Activated CD4-positive, alpha-beta memory T cell treated with anti-CD3 and anti-CD28 coated beads, Interleukin-2, amount 10 ng/mL, durations not matched to agents 7 days and 5 days (primary cell): ENCODE measurements around the gene C19orf67. TPM values are rescaled to one million over a fixed set of nuclear protein-coding genes. Genes with fewer than 3 reads are reported as not detected.

Source experiments
- CTCF ChIA-PET: fragments of 350-600 bp; sonication (Branson Sonifier 250); formaldehyde crosslinking; loops from one replicate; lab custom pipeline; 2021; ENCODE audit warnings: antibody characterized with exemption, inconsistent platforms; lab: Charles Lee
- POLR2A ChIA-PET: fragments of 350-600 bp; sonication (Branson Sonifier 250); formaldehyde crosslinking; loops from one replicate; lab custom pipeline; 2021; ENCODE audit warnings: antibody characterized with exemption; lab: Charles Lee
- DNase-seq: peaks from one replicate; pipeline ENCODE4 v3.0.0-alpha.2; 2020
- H3K27ac Mint-ChIP-seq: one replicate; pipeline ENCODE4 v1.8.0; 2021; ENCODE audit warnings: mild to moderate bottlenecking, mixed read lengths
- H3K27me3 Mint-ChIP-seq: one replicate; pipeline ENCODE4 v1.8.0; 2021; ENCODE audit warnings: mixed read lengths
- H3K36me3 Mint-ChIP-seq: one replicate; pipeline ENCODE4 v1.8.0; 2021; ENCODE audit warnings: low read depth, mixed read lengths
- H3K4me1 Mint-ChIP-seq: one replicate; pipeline ENCODE4 v1.8.0; 2021; ENCODE audit warnings: mixed read lengths
- H3K4me3 Mint-ChIP-seq: one replicate; pipeline ENCODE4 v1.8.0; 2021; ENCODE audit warnings: mild to moderate bottlenecking, mixed read lengths
- H3K9me3 Mint-ChIP-seq: one replicate; pipeline ENCODE4 v1.8.0; 2021; ENCODE audit warnings: mixed read lengths
- total RNA-seq, 2 experiments: library from RNA; stranded (reverse); gene quantifications; one replicate each; pipeline ENCODE4 v1.2.3, GENCODE V29; 2021

Gene C19orf67
- total RNA-seq, 2 experiments from 2014 or later, result 0.35 TPM; not detected in 1

DNA sequence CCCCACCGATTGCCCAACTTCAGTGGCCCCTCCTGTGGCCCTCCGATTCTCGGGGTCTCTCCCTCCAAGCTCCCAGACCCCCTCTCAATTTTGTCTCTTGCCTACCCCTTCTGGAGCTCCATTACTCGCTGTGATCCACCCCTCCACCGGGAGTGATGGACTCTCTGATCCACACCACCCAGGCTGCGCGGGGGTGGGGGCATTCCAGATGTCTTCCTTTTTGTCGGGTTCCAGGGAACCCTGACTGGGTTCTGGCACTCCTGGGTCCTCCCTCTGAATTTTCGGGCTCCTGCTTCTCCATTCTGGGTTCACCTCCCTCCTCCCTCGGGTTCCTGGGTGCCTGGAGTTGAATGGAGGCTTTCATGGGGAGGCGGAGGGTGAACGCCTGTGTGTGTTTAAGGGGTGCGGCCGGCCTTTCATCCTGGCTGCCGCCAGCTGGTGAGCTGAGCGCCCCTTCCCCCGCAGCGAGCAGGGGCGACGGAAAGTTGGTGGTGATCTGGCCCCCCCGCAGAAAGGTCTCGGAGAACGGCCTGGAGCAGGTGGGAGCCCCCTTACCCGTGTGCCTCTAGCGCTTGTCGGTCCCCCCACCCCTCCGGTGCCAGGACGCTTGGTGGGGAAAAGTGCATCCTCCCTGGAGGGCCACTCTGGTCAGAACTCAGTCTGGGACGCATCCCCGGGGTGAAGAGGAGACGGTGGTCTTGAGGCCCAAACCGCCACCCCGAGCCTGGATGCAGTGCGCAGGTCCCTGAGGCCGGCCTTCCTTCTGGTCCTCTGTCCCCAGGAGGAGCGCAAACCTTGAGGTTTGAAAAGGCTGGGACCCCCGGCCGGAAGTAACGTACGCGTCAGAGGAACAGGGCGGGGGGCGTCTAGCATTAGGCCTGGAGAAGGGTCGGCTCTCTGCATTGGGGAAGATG is 11.4 kb downstream of the C19orf67 start:
- Mint-ChIP-seq H3K36me3 (no peaks in the 10 kb centered on the region), H3K27ac (peak overlapping the region; percentile 73), H3K9me3 (no peaks in the 10 kb centered on the region), H3K4me3 (peak overlapping the region; percentile 81), H3K4me1 (peaks cover 26% of the 10 kb centered on the region), H3K27me3 (peaks cover 2% of the 10 kb centered on the region)
- DNase-seq, result peak; percentile 31
- ChIA-PET CTCF (interaction anchor here (0.6 to 6.6 kb wide), 14 partner anchors 8 to 198 kb away, joined by 3 to 86 read pairs (median 4); partner anchors contain the start of genes ASF1B, IL27RA and NANOS3), POLR2A (interaction anchor here (0.9 to 3.0 kb wide), 6 partner anchors 10 to 237 kb away, joined by 3 to 12 read pairs (median 4); partner anchors contain the start of gene ASF1B)

DNA sequence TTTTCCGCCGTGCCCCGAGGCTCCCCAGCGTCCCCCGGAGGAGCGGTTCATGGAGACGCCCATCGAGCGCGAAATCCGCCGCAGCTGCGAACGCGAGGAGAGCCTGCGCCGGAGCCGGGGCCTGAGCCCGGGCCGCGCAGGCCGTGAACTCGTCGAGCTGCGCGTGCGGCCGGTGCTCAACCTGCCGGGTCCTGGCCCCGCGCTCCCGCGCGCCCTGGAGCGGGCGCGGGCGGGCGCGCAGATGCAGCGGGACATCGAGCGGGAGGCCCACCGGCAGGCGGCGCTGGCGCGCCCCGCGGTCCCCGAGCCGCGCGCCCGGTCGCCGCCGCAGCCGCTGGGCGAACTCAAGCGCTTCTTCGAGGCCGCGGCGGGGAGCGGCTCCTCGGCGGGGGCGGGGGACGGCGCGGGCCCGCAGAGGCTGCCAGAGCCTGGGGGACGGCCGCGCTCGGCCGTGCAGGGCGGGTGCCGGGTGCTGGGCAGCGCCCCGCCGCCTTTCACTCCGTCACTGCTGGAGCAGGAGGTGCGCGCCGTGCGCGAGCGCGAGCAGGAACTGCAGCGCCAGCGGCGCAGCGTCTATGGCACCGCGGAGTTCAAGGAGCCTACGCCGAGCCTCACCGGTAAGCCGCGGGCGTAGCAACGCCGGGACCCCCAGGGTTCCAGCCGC is 12.2 kb downstream of the C19orf67 start:
- DNase-seq, result peak; percentile 78
- Mint-ChIP-seq H3K27ac (peak overlapping the region; percentile 73), H3K9me3 (no peaks in the 10 kb centered on the region), H3K4me3 (peak overlapping the region; percentile 81), H3K4me1 (peaks cover 26% of the 10 kb centered on the region), H3K27me3 (peaks cover 2% of the 10 kb centered on the region), H3K36me3 (no peaks in the 10 kb centered on the region)
- ChIA-PET CTCF (interaction anchor here (0.6 to 6.6 kb wide), 18 partner anchors 8 to 298 kb away, joined by 3 to 86 read pairs (median 4); partner anchors contain the start of genes ASF1B, IL27RA and NANOS3), POLR2A (interaction anchor here (0.9 to 3.4 kb wide), 9 partner anchors 11 to 237 kb away, joined by 3 to 16 read pairs (median 4); partner anchors contain the start of genes ASF1B, DCAF15 and IL27RA)

DNA sequence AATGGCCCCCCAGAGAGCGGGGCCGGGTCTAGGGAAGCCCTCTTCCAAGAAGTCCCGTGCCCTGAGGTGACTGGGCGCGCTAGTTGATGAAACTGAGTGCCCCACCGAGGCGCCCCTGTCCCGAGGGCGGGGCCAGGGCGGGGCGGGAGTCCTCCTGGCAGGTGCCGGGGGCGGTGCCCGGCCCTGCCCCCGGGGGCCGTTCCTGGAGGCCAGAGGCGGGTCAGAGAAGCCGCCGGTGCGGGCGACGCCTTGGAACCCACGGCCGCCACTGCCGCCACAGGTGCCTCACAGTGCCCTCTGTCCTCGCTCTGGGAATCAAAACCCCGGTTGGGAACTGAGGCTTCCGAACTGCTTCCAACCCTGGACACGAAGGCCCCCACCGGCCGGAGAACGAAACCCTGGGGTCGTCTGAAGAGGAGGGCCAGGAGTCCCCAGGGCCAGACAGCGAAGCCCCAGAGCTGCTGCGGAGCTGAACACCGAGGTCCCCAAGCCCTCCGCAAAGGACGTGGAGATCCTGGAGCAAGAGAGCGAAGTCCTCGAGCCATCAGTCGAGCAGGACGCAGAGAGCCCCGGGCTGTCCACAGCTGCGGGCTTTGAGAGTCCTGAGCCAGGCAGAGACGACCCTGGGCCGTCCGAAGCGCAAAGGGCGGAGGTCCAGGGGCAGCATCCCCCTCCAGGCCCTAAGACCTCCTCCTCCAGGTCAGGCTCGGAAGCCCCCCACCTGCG is 12.9 kb downstream of the C19orf67 start, which contains the start of gene MISP3:
Gene MISP3, plus strand, starts transcription at position 252 of the 726 bp plus-strand sequence. CDS start 524 bp downstream, outside the sequence.
- DNase-seq, result peak; percentile 52
- peaks cover 26% of the 10 kb centered on the region for H3K4me1 Mint-ChIP-seq
- H3K27me3 Mint-ChIP-seq, result peaks cover 2% of the 10 kb centered on the region
- H3K36me3 Mint-ChIP-seq, result no peaks in the 10 kb centered on the region
- H3K27ac Mint-ChIP-seq, result peak within 1 kb of the TSS; percentile 73
- CTCF ChIA-PET, result interaction anchor here (0.6 to 6.6 kb wide), 19 partner anchors 9 to 345 kb away, joined by 3 to 86 read pairs (median 4); partner anchors contain the start of genes ASF1B, BRME1, IL27RA and RFX1
- H3K4me3 Mint-ChIP-seq, result peak within 1 kb of the TSS; percentile 81
- POLR2A ChIA-PET, result interaction anchor here (0.8 to 3.4 kb wide), 6 partner anchors 13 to 193 kb away, joined by 3 to 16 read pairs (median 6); partner anchors contain the start of genes ASF1B, DCAF15 and IL27RA
- H3K9me3 Mint-ChIP-seq, result no peaks in the 10 kb centered on the region

DNA sequence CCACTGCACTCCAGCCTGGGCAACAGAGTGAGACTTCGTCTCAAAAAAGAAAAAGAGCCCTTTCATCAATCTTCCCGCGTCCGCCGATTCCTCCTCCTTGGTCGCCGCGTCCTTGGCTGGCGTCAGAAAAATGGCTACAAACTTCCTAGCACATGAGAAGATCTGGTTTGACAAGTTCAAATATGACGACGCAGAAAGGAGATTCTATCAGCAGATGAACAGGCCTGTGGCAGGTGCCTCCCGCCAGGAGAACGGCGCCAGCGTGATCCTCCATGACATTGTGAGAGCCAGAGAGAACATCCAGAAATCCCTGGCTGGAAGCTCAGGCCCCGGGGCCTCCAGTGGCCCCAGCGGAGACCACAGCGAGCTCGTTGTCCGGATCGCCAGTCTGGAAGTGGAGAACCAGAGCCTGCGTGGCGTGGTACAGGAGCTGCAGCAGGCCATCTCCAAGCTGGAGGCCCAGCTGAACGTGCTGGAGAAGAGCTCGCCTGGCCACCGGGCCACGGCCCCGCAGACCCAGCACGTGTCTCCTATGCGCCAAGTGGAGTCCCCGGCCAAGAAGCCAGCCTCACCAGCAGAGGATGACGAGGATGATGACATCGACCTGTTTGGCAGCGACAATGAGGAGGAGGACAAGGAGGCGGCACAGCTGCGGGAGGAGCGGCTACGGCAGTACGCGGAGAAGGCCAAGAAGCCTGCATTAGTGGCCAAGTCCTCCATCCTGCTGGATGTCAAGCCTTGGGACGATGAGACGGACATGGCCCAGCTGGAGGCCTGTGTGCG is 15.1 kb downstream of the C19orf67 start:
- Mint-ChIP-seq H3K9me3 (no peaks in the 10 kb centered on the region), H3K4me3 (no peak overlapping the region), H3K36me3 (no peaks in the 10 kb centered on the region), H3K27me3 (peaks cover 8% of the 10 kb centered on the region), H3K4me1 (peaks cover 24% of the 10 kb centered on the region), H3K27ac (no peak overlapping the region)
- DNase-seq, result no peak
- POLR2A ChIA-PET, result interaction anchor here (3.4 kb wide), 1 partner anchor 66 kb away, joined by 16 read pairs; the partner anchor contains the start of gene ASF1B
- CTCF ChIA-PET, result interaction anchor here (0.5 to 6.6 kb wide), 10 partner anchors 12 to 660 kb away, joined by 3 to 86 read pairs (median 4); partner anchors contain the start of genes ASF1B and IL27RA

DNA sequence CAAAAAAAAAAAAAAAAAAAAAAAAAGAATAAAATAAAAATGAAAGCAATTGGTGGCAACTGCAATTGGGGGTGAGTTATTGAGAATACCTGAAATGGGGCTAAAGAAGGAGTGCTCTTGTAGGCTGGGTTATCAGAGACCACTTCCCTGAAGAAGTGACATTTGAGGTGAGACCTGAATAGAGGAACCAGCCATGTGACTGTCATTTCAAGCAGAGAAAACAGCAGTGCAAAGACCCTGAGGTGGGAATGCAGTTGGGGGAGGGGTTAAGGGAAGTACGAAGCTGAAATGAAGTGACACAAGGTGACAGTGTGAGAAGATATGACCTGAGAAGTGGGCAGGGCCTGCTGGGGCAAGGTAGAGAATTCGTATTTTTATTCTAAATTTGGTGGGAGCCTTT is 19.4 kb downstream of the C19orf67 start:
- ChIA-PET POLR2A (no interaction called here), CTCF (interaction anchor here (0.6 to 0.9 kb wide), 4 partner anchors 35 to 849 kb away, joined by 3 read pairs; partner anchors contain the start of genes IL27RA and PRKACA)
- Mint-ChIP-seq H3K9me3 (no peaks in the 10 kb centered on the region), H3K27me3 (peaks cover 10% of the 10 kb centered on the region), H3K36me3 (no peaks in the 10 kb centered on the region), H3K4me1 (peaks cover 2% of the 10 kb centered on the region), H3K4me3 (no peak overlapping the region), H3K27ac (no peak overlapping the region)
- no peak for DNase-seq

DNA sequence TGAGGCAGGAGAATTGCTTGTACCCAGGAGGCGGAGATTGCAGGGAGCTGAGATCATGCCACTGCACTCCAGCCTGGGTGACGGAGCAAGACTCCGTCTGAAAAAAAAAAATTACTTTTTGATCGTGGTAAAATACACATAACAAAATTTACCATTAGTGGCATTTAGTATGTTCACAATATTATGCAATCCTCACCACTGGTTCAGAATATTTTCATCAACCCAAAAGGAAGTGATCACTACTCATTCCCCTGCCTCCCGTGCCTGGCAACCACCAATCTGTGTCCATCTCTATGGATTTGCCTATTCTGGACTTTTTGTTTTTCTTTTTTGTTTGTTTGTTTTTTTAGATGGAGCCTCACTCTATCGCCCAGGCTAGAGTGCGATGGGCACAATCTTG is 22.5 kb downstream of the C19orf67 start:
- no peak for DNase-seq
- Mint-ChIP-seq H3K4me3 (no peak overlapping the region), H3K4me1 (peaks cover 10% of the 10 kb centered on the region), H3K27ac (no peak overlapping the region), H3K27me3 (peaks cover 31% of the 10 kb centered on the region), H3K9me3 (no peaks in the 10 kb centered on the region), H3K36me3 (no peaks in the 10 kb centered on the region)
- CTCF ChIA-PET, result interaction anchor here (1.3 kb wide), 1 partner anchor 73 kb away, joined by 4 read pairs; the partner anchor contains the start of gene ASF1B
- POLR2A ChIA-PET, result no interaction called here

DNA sequence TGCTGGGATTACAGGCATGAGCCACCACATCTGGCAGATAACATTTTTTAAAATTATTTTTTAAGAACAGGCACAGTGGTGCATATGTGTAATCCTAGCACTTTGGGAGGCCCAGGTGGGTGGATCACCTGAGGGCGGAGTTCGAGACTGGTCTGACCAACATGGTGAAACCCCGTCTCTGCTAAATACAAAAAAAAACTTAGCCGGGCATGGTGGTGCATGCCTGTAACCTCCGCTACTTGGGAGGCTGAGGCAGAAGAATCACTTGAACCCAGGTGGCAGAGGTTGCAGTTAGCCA is 23.1 kb downstream of the C19orf67 start:
- Mint-ChIP-seq H3K27me3 (peaks cover 36% of the 10 kb centered on the region), H3K4me1 (peaks cover 14% of the 10 kb centered on the region), H3K4me3 (no peak overlapping the region), H3K27ac (no peak overlapping the region), H3K36me3 (no peaks in the 10 kb centered on the region), H3K9me3 (no peaks in the 10 kb centered on the region)
- DNase-seq, result no peak
- POLR2A ChIA-PET, result no interaction called here
- CTCF ChIA-PET, result interaction anchor here (1.3 kb wide), 1 partner anchor 74 kb away, joined by 4 read pairs; the partner anchor contains the start of gene ASF1B

DNA sequence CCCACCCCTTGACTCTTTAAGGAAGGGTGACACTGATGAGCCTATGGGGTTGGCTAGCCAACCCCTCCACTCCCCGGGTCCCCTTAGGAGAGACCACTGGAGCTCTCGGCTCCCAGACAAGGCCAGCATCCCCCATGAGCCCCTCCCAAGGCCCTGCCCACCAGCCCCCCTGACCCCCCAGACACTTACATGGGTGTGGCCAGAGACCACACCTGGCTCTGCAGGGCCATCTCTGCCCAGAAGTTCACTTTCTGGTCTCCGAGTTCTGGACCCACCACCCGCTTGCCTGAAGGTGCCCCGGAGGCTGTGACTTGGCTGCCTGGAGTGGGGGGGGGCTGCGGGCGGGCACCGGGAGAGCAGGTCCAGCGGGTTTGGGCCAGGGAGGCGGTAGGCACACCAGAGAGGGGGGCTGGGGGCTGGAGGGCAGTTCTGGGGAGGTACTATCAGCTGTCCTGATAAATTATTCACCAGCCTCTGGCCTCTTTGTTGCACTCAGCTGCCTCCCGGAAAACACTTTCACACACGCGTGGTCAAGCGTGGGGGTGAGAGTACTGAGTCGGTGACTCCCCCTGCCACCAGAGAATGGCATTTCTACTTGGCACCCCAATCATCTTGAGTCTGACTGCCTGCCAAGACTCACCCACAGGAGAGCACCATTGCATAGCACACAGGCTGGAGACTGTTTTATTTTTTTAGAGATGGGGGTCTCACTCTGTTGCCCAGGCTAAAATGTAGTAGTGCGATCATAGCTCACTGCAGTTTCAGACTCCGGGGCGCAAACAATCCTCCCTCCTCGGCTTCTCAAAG is 23.6 kb downstream of the C19orf67 start, which contains the start of gene PALM3:
Gene PALM3, minus strand, starts transcription at position 326 of the 807 bp plus-strand sequence. Its CDS starts 96 bp downstream, at position 230.
- H3K36me3 Mint-ChIP-seq, result no peaks in the 10 kb centered on the region
- no peak within 1 kb of the TSS for H3K4me3 Mint-ChIP-seq
- no peak within 1 kb of the TSS for H3K27ac Mint-ChIP-seq
- no peak for DNase-seq
- POLR2A ChIA-PET, result no interaction called here
- peaks cover 14% of the 10 kb centered on the region for H3K4me1 Mint-ChIP-seq
- H3K9me3 Mint-ChIP-seq, result no peaks in the 10 kb centered on the region
- H3K27me3 Mint-ChIP-seq, result peaks cover 37% of the 10 kb centered on the region
- CTCF ChIA-PET, result interaction anchor here (1.3 to 6.1 kb wide), 3 partner anchors 9 to 75 kb away, joined by 4 to 86 read pairs (median 37); partner anchors contain the start of genes ASF1B and MISP3

DNA sequence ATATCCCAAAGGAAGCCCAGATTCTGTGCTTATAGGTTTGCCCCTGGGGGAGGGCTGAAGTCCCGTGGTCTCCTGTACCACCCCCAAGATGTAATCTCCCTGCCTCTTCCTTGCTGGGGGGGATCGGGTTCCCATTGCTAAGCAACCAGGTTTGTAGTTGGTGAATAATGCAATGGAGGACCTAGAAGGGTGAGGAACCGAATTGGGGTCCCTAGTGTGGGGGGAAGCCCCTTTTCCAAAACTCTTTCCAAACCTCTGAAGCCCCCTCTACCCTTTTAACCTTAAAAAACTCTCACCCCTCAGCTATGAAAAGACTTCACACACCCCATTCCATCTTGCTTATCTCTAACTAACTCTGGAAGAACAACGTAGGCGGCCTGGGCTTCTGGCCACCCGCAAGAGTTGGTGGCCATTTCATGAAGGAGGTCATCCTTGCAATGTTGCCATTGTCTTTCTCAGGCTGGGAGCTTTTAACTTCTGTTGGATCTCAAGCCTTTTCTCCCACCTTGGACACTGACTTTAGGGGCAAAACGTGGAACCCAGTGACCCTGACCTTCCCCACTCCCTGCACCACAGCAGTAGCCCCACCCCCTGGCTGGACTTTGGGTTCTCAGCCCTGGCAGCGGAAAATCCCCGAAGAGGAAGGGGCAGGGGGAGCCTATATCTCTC is 24.4 kb downstream of the C19orf67 start:
- ChIA-PET CTCF (interaction anchor here (2.1 to 6.1 kb wide), 4 partner anchors 10 to 175 kb away, joined by 5 to 86 read pairs (median 24); partner anchors contain the start of gene MISP3), POLR2A (interaction anchor here (1.0 kb wide), 1 partner anchor 30 kb away, joined by 3 read pairs; the partner anchor contains the start of gene IL27RA)
- Mint-ChIP-seq H3K27ac (no peak overlapping the region), H3K4me1 (peaks cover 14% of the 10 kb centered on the region), H3K27me3 (peaks cover 36% of the 10 kb centered on the region), H3K4me3 (no peak overlapping the region), H3K9me3 (no peaks in the 10 kb centered on the region), H3K36me3 (no peaks in the 10 kb centered on the region)
- no peak for DNase-seq

DNA sequence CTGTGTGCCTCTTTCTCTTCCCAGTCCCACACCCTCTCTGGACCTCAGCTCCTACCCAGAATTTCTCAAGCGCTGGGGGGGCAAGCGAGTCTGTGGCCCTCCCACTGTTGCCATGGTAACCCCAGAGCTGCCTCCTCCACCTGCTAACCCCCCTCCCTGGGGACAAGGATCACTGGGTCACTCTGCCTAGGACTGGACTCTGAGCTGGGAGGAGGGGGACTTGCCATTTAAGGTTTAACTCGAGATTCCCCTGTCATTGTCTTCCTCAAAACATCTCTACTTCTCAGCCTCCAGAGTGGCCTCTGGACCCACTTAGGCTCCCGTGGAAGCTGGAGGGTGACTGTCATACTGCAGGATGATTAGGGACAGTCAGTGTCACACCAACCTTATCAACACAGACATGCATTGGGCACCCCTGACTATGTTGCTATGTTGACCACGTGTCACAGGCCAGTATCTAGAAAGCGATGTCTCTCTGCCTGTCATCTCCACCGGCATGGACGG is 25.9 kb downstream of the C19orf67 start:
- peaks cover 14% of the 10 kb centered on the region for H3K4me1 Mint-ChIP-seq
- no peak overlapping the region for H3K4me3 Mint-ChIP-seq
- H3K27me3 Mint-ChIP-seq, result peaks cover 34% of the 10 kb centered on the region
- no peaks in the 10 kb centered on the region for H3K36me3 Mint-ChIP-seq
- ChIA-PET POLR2A (interaction anchor here (1.0 to 1.7 kb wide), 8 partner anchors 8 to 74 kb away, joined by 3 to 5 read pairs (median 3); partner anchors contain the start of genes IL27RA and MISP3), CTCF (interaction anchor here (0.6 to 6.1 kb wide), 29 partner anchors 10 to 471 kb away, joined by 3 to 86 read pairs (median 4); partner anchors contain the start of genes ASF1B, DCAF15, IL27RA and MISP3)
- DNase-seq, result no peak
- H3K27ac Mint-ChIP-seq, result no peak overlapping the region
- no peaks in the 10 kb centered on the region for H3K9me3 Mint-ChIP-seq
